Right lobe of liver (tissue), 4 donors: ENCODE measurements around the gene MID1IP1.

Source experiments
- POLR2A ChIP-seq: fragments of 450-650 bp; IDR thresholded peaks from one replicate; pipeline ENCODE4 v1.6.1; 2017; ENCODE audit warnings: antibody characterized with exemption, mild to moderate bottlenecking
- TF ChIP-seq, protein P1 (sequence below), 4 donors: fragments of 200-600 bp in 3 of 4; fragments of 450-650 bp in 1 of 4; IDR thresholded peaks; one replicate each; pipeline versions ENCODE4 v1.5.1 to v1.8.0; 2016 to 2022; ENCODE audit warnings: antibody characterized with exemption in 4 of 4, mild to moderate bottlenecking in 2 of 4
- donor health status: DM: no; HTN: no; CAD: no.
- donor health status: DM: no; HTN: no; CAD: no.
- donor health status: DM: no; HTN: yes; CAD: no.

GRCh38 chrX:38804432-38804681, 3.1 kb downstream of the MID1IP1 start:
- TF ChIP-seq, protein P1, sequence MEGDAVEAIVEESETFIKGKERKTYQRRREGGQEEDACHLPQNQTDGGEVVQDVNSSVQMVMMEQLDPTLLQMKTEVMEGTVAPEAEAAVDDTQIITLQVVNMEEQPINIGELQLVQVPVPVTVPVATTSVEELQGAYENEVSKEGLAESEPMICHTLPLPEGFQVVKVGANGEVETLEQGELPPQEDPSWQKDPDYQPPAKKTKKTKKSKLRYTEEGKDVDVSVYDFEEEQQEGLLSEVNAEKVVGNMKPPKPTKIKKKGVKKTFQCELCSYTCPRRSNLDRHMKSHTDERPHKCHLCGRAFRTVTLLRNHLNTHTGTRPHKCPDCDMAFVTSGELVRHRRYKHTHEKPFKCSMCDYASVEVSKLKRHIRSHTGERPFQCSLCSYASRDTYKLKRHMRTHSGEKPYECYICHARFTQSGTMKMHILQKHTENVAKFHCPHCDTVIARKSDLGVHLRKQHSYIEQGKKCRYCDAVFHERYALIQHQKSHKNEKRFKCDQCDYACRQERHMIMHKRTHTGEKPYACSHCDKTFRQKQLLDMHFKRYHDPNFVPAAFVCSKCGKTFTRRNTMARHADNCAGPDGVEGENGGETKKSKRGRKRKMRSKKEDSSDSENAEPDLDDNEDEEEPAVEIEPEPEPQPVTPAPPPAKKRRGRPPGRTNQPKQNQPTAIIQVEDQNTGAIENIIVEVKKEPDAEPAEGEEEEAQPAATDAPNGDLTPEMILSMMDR (IDR thresholded peaks at IDR 0.05), result no peak
- peak; percentile 1 for TF ChIP-seq POLR2A
